Choroid plexus epithelial cell (primary cell): ENCODE results near the gene CDK10.
"Not testable (repeated sequence)": the region's sequence is repeated elsewhere in the genome, so short reads cannot be mapped to it uniquely, and the experiment has no call there.

Experiments
- DNase-seq: peaks from one replicate; pipeline ENCODE4 v3.0.0-alpha.2; 2010; ENCODE audit warnings: low read depth
- H3K4me3 ChIP-seq: 2 replicates; pipeline ENCODE4 v1.5.1; 2011; ENCODE audit warnings: low read depth, mild to moderate bottlenecking, control low read depth, low read length, moderate library complexity
- TF ChIP-seq, protein P1 (sequence below): conservative IDR thresholded peaks from 2 replicates; pipeline ENCODE4 v1.5.1; 2011; ENCODE audit warnings: low read depth, mild to moderate bottlenecking, control low read depth, inconsistent platforms, low read length, moderate library complexity

CDK10 gene

GRCh38 chr16:89685916-89686315 lies 573 bp upstream of the CDK10 start:
- DNase-seq, result no peak
- no peak overlapping the region for H3K4me3 ChIP-seq
- TF ChIP-seq, protein P1, sequence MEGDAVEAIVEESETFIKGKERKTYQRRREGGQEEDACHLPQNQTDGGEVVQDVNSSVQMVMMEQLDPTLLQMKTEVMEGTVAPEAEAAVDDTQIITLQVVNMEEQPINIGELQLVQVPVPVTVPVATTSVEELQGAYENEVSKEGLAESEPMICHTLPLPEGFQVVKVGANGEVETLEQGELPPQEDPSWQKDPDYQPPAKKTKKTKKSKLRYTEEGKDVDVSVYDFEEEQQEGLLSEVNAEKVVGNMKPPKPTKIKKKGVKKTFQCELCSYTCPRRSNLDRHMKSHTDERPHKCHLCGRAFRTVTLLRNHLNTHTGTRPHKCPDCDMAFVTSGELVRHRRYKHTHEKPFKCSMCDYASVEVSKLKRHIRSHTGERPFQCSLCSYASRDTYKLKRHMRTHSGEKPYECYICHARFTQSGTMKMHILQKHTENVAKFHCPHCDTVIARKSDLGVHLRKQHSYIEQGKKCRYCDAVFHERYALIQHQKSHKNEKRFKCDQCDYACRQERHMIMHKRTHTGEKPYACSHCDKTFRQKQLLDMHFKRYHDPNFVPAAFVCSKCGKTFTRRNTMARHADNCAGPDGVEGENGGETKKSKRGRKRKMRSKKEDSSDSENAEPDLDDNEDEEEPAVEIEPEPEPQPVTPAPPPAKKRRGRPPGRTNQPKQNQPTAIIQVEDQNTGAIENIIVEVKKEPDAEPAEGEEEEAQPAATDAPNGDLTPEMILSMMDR, result no peak

- TF ChIP-seq, protein P1, result peak; percentile 21
- peak; percentile 63 for DNase-seq
- peak overlapping the region; percentile 95 for H3K4me3 ChIP-seq
Measured at GRCh38 chr16:89687092-89687940, 827 bp downstream of the CDK10 start.

DNA sequence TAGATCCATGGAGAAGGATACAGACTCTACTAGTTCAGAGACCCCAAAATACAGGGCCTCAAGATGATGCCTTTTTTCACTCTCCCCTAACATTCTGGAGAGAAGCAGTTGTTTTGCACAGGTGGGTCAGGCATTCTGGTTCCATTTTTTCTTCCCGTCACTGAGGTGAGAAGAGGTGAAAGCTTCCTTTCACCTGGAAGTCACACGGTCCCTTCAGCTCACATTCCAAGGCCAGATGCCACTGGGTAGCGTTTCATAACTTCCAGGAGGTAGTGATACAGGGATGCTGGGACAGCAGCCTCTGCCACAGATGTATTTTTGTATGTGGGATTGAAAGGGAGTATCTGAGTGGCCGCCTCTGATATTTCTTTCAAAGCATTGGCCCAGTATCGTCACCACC lies 1.9 kb downstream of the CDK10 start:
- TF ChIP-seq, protein P1, result no peak
- no peak overlapping the region for H3K4me3 ChIP-seq
- no peak for DNase-seq

DNA sequence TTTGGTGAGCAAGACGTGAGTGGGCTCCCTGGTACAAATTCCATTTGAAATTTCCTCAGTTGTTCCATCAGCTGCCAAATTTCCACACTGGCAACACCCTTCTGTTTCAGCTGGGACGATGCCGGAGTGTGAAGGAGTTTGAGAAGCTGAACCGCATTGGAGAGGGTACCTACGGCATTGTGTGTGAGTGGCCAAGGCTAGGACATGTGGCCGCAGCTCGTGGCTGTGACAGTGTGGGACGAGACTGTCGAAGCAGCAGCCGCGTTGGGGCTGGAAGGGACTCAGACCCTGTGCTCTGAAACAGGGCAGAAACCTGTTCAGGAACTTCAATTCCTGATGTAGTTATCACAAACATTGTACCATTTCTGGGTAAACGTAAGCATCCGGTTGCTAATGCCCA lies 2.7 kb downstream of the CDK10 start:
- H3K4me3 ChIP-seq, result no peak overlapping the region
- no peak for DNase-seq
- TF ChIP-seq, protein P1, result no peak

- DNase-seq, H3K4me3 ChIP-seq: not testable (repeated sequence)
Measured at GRCh38 chr16:89689621-89690020, 3.1 kb downstream of the CDK10 start.

DNA sequence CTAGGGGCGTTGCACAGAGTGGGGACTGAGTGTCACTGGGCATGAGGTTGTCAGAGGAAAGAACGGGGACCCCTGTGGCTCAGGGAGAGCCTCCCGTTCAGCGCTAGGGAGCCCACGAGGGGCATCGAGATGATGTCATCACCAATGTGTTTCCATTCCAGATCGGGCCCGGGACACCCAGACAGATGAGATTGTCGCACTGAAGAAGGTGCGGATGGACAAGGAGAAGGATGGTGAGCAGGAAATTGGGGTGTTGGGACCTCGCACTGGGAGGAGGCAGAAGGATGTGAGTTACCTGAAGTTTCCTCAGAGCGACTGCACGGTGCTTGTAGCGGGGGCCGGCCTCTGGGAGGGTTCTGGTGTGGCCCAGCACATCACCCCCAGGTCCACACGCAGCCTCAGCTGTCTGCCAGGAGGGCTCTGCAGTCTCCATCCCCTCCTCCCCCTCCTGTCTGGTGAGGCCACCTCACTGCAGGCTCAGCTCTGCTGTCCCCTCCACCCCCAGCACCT lies 4.0 kb downstream of the CDK10 start:
- DNase-seq, result no peak
- TF ChIP-seq, protein P1, result no peak
- H3K4me3 ChIP-seq, result no peak overlapping the region

DNA sequence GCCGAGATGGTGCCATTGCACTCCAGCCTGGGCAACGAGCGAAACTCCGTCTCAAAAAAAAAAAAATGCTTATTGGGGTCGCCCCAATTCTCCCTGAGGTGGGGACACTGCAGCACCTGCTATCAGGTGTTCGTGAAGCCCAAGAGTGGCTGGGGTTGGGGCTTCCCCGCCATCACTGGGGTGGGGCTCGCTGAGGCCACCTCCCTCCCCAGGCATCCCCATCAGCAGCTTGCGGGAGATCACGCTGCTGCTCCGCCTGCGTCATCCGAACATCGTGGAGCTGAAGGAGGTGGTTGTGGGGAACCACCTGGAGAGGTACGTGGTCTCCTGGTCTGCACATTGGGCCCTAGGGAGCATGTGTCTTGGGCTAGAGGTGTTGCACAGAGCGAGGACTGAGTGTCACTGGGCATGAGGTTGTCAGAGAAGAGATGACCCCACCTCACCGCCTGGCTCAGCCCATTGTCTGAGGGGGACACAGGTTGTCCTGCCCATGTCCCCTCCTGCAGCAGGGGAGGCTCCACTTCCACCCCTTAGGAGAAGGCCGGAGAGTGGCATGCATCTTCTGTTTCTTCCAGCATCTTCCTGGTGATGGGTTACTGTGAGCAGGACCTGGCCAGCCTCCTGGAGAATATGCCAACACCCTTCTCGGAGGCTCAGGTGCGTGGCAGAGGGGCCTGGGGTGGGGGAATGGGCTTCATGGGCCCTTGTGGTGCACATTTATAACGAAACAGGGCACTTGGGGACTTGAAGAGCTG lies 4.9 kb downstream of the CDK10 start:
- no peak for DNase-seq
- TF ChIP-seq, protein P1, result no peak
- no peak overlapping the region for H3K4me3 ChIP-seq
